Measurements from ENCODE around the gene EIF3K. TPM values are rescaled to one million over a fixed set of nuclear protein-coding genes. Genes with fewer than 3 reads are reported as not detected.

The EIF3K gene
- total and polyA plus RNA-seq, 2 of the 13 experiments (the other 11 are each of a cell fraction or from before 2014, with no cell fraction given): 179 to 258 TPM

DNA sequence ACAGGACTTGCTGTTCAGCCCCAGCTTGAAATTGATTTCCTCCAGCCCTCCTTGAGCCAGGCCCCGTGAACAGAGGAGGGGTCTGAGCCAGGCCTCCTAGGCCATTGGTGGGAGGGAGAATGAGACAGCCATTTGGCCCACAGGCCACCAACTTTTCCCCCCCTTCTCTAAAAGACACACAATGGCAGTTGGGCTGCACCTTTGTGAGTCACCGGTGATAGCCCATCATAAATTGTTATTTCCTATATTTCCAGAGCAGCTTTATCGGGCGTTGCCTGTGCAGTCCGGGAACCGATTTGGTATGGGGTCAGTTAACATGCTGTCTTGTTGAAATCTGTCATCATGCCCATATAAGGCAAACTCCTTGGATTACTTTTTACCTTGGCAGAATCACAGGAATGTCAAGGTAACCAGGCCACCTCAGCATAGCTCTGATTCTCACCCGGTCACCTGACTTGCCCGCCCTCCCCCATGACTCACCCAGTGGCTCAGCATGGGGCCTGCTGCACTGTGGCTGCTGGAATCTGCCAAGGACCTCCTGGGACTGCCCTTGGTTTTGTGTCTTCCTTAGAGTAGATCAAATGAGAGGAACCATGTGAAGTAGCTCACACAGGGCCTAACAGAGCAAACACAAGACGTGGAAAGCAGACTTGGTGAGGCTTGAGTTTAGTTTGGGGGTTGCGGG lies 64.5 kb downstream of the EIF3K start (continued):
- TF ChIP-seq ZNF724P (CRISPR knock-in tag; IDR thresholded peaks at IDR 0.05; ENCODE audit: borderline replicate concordance) (0 out of 2 replicates have a peak, but pooled peaks have one; percentile 22), CAMTA2 (CRISPR knock-in tag; IDR thresholded peaks at IDR 0.05; ENCODE audit: borderline replicate concordance) (no peak), ZNF652 (CRISPR knock-in tag; IDR thresholded peaks at IDR 0.05; ENCODE audit: borderline replicate concordance, low read depth) (peak; percentile 29; the same call in 1 of the 2 replicates), ARID2 (CRISPR knock-in tag; IDR thresholded peaks at IDR 0.05; ENCODE audit: borderline replicate concordance) (0 out of 2 replicates have a peak, but pooled peaks have one; percentile 43), ZFP36 (IDR thresholded peaks at IDR 0.05; ENCODE audit: borderline replicate concordance, low read depth, low read length, partially characterized antibody) (peak; percentile 86), ERF (CRISPR knock-in tag; IDR thresholded peaks at IDR 0.05) (0 out of 2 replicates have a peak, but pooled peaks have one; percentile 35), ZFP1 (CRISPR knock-in tag; IDR thresholded peaks at IDR 0.05) (no peak), JARID2 (CRISPR knock-in tag; IDR thresholded peaks at IDR 0.05; ENCODE audit: insufficient replicate concordance) (no peak), TARDBP (CRISPR knock-in tag; IDR thresholded peaks at IDR 0.05) (0 out of 2 replicates have a peak, but pooled peaks have one; percentile 40), FOSL2 (CRISPR knock-in tag; IDR thresholded peaks at IDR 0.05) (peak; percentile 98), ZNF326 (CRISPR knock-in tag; IDR thresholded peaks at IDR 0.05; ENCODE audit: borderline replicate concordance) (no peak), ZNF20 (CRISPR knock-in tag; IDR thresholded peaks at IDR 0.05) (no peak), ISL2 (CRISPR knock-in tag; IDR thresholded peaks at IDR 0.05) (no peak), CREB1 (IDR thresholded peaks at IDR 0.05) (peak; percentile 28; the same call in 1 of the 2 replicates), CREB1 (CRISPR knock-in tag; IDR thresholded peaks at IDR 0.05) (peak; percentile 37; the same call in 1 of the 2 replicates), RBM22 (optimal IDR thresholded peaks at IDR 0.05; ENCODE audit: low read length) (peak; percentile 11), SSRP1 (CRISPR knock-in tag; IDR thresholded peaks at IDR 0.05) (peak; percentile 54; the same call in 1 of the 2 replicates)
- TF ChIP-seq, protein P1, sequence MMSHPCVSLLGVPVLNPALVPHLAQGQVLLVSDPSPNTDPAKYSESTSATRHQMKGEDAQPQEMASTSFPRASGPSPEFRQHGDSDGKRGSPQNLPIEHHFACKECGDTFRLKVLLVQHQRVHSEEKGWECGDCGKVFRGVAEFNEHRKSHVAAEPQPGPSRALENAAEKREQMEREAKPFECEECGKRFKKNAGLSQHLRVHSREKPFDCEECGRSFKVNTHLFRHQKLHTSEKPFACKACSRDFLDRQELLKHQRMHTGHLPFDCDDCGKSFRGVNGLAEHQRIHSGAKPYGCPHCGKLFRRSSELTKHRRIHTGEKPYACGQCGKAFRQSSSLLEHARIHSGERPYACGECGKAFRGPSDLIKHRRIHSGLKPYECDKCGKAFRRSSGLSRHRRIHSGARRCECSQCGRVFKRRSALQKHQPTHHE (CRISPR knock-in tag; IDR thresholded peaks at IDR 0.05; ENCODE audit: borderline replicate concordance): no peak
- TF ChIP-seq, protein P2, sequence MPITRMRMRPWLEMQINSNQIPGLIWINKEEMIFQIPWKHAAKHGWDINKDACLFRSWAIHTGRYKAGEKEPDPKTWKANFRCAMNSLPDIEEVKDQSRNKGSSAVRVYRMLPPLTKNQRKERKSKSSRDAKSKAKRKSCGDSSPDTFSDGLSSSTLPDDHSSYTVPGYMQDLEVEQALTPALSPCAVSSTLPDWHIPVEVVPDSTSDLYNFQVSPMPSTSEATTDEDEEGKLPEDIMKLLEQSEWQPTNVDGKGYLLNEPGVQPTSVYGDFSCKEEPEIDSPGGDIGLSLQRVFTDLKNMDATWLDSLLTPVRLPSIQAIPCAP (CRISPR knock-in tag; IDR thresholded peaks at IDR 0.05; ENCODE audit: low read depth): no peak
- TF ChIP-seq, protein P3, sequence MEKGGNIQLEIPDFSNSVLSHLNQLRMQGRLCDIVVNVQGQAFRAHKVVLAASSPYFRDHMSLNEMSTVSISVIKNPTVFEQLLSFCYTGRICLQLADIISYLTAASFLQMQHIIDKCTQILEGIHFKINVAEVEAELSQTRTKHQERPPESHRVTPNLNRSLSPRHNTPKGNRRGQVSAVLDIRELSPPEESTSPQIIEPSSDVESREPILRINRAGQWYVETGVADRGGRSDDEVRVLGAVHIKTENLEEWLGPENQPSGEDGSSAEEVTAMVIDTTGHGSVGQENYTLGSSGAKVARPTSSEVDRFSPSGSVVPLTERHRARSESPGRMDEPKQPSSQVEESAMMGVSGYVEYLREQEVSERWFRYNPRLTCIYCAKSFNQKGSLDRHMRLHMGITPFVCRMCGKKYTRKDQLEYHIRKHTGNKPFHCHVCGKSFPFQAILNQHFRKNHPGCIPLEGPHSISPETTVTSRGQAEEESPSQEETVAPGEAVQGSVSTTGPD (CRISPR knock-in tag; IDR thresholded peaks at IDR 0.05): 0 out of 2 replicates have a peak, but pooled peaks have one; percentile 24
- TF ChIP-seq, protein P4, sequence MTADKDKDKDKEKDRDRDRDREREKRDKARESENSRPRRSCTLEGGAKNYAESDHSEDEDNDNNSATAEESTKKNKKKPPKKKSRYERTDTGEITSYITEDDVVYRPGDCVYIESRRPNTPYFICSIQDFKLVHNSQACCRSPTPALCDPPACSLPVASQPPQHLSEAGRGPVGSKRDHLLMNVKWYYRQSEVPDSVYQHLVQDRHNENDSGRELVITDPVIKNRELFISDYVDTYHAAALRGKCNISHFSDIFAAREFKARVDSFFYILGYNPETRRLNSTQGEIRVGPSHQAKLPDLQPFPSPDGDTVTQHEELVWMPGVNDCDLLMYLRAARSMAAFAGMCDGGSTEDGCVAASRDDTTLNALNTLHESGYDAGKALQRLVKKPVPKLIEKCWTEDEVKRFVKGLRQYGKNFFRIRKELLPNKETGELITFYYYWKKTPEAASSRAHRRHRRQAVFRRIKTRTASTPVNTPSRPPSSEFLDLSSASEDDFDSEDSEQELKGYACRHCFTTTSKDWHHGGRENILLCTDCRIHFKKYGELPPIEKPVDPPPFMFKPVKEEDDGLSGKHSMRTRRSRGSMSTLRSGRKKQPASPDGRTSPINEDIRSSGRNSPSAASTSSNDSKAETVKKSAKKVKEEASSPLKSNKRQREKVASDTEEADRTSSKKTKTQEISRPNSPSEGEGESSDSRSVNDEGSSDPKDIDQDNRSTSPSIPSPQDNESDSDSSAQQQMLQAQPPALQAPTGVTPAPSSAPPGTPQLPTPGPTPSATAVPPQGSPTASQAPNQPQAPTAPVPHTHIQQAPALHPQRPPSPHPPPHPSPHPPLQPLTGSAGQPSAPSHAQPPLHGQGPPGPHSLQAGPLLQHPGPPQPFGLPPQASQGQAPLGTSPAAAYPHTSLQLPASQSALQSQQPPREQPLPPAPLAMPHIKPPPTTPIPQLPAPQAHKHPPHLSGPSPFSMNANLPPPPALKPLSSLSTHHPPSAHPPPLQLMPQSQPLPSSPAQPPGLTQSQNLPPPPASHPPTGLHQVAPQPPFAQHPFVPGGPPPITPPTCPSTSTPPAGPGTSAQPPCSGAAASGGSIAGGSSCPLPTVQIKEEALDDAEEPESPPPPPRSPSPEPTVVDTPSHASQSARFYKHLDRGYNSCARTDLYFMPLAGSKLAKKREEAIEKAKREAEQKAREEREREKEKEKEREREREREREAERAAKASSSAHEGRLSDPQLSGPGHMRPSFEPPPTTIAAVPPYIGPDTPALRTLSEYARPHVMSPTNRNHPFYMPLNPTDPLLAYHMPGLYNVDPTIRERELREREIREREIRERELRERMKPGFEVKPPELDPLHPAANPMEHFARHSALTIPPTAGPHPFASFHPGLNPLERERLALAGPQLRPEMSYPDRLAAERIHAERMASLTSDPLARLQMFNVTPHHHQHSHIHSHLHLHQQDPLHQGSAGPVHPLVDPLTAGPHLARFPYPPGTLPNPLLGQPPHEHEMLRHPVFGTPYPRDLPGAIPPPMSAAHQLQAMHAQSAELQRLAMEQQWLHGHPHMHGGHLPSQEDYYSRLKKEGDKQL (CRISPR knock-in tag; IDR thresholded peaks at IDR 0.05; ENCODE audit: low read depth): no peak; the same call in 1 of the 2 replicates

Measured in HepG2 (cell line).